GM18861 (cell line): Measurements from ENCODE around the gene CYP26C1.
"Not testable (repeated sequence)": the region's sequence is repeated elsewhere in the genome, so short reads cannot be mapped to it uniquely, and the experiment has no call there.

Source experiments
- ATAC-seq: cut with Tn5 transposase; IDR thresholded peaks from one replicate; pipeline ENCODE4 v1.9.1; 2021; ENCODE audit not compliant: unreplicated experiment

The CYP26C1 gene

DNA sequence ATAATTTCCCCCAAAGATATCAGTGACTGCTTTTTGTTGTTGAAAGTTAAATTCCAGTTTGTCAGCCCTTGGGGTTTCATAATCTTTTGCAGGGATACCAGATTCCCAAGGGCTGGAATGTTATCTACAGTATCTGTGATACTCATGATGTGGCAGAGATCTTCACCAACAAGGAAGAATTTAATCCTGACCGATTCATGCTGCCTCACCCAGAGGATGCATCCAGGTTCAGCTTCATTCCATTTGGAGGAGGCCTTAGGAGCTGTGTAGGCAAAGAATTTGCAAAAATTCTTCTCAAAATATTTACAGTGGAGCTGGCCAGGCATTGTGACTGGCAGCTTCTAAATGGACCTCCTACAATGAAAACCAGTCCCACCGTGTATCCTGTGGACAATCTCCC lies 16.3 kb downstream of the CYP26C1 start:
- no peak for ATAC-seq

DNA sequence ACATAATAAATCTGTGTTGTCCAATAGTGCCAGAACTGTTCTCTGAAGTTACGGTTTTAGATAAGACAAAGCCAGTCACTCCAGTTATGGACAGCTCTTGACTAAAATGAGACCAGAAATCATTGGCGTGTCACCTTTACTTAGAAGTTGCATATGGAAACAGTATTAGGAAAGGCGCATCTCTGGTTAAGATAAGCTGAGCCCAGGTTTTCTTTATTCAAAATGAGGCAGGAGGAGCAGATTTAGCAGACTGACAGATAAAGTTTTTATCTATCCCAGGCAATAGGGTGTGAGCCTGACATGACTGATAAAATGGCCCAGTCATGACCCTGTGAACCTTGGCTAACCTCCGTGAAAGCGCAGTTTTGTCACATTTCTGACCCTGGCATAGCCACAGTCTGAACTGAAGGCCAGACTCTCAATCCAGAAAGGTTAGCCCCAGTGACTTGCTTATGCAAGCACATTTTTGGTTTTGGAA lies 17.3 kb downstream of the CYP26C1 start:
- no peak for ATAC-seq

DNA sequence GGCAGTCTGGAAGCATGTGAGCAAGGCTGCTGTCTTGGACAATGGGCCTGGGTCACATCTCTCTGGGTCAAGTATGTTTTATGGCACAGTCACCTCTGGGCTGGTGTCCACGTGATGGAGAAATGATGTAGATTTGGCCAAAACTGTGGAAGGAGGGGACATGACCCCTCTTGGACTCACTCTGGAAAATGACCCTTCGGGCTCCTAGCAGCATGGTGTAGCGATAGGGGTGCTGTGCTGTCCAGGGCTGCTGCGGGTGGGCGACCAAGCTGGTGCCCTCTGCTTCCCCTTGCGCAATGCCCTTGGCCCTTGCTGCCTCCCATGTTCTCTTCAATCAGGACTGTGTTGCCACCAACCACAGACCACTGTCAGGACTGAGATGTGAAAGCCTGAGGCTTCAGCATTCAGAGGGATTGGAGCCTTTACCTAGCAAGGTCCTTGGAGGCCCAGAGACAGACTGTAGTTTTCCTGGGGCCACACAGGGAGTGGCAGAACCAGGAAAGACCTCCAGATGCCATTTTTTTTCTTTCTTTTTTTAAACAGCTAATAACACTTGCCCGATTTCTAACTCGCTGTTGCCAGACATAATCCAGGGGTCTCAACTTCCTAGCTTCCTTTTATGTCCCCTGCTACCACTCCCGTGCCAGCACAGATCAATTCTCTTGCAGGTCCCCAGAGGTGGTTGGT lies 19.2 kb downstream of the CYP26C1 start:
- ATAC-seq, result no peak

DNA sequence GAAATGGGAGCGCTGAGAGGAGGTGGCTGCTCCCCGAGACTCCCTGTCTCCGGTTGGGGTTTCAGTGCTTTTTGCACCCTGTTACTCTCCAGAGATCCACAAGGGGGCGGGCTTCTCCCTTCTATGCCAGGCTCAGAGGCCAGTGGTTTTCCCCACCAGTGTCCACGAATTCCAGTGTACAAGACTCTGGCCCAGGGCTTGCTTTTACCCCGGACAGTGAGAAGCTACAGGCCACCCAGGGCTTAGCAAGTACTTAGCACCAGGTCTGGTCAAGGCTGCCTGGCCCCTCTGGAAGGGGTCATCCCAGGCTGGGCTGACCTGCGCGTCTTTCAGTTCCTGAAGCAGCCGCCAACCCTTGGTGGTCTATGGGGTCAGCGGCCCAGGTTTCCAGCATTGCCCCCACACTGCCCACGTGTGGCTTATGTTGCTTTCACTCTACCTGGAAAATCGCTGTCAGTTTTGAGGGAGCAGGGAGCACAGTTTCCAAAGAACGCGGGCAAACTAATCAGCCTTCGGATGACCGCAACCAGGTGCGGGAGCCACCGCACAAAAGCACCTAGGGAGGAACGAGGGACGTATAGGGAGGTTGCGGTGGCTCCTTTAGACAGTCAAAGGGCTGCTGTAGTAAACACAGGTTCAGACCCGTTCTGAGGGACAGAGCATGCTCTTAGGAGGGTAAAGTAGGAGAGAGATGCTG lies 19.9 kb downstream of the CYP26C1 start:
- no peak for ATAC-seq

DNA sequence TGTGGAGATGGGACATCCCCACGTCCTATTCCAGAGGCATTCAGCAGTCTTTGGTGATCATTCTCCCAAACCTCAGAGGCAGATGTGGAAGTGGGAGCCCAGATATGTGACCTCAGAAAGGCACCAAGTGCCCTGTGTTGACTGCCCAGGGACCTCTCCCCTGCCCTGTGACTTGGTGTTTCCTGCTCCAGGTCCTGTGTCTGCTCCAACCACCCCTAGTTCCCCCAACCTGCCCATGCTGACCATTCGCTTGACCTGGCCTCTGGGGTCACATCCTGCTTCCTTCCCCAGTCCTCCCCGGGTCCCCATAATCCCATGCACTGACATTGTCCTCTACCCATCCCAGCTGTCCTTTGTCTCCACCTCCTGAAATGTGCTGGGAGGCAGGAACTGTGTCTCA lies 20.7 kb downstream of the CYP26C1 start:
- ATAC-seq, result no peak

DNA sequence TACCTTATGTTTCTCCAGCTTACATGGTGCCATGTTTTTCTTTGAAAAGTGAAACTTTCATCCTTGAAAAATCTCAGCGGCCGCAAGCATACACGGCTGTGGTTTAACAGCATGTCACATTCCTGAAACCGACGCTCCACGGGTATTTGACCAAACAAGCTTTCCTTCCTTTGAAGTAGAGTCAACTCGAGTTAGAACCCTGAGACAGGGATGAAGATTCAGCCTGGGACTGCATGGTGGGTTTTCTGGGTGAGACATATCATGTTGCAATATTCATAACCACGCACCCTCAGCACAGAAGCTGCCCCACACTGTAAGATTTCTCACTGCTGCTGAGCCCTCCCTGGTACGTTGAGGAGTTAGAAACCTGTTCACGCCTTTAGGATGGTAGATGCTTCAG lies 21.2 kb downstream of the CYP26C1 start:
- no peak for ATAC-seq

DNA sequence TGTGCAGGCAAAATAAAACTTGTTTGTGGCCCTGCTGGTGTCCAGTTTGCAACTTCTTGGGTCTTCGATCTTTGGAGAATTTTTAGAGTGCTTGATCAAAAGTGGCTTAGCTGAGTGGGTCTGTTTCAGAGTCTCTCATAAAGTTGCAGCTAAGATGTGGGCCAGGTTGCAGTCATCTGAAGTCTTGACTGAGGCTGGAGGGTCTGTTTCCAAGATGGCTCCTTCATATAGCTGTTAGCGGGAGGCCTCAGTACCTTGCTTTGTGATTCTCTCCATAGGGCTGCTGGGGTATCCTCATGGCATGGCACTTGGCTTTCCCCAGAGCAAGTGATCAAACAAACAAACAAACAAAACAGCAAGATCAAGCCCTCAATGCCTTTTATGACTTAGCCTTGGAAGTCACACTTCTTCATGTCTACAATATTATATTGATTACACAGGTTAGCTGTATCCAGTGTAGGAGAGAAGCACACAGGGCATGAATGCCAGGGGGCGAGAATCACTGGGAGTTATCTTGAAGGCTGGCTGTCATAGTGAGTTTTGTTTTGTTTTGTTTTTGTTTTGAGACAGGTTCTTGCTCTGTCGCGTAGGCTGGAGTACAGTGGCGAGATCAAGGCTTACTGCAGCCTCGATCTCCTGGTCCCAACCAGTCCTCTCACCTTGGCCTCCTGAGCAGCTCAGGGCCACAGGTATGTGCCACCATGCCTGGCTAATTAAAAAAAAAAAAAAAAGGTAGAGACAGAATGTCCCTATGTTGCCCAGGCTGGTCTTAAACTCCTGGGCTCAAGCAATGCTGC lies 23.3 kb downstream of the CYP26C1 start:
- no peak for ATAC-seq

DNA sequence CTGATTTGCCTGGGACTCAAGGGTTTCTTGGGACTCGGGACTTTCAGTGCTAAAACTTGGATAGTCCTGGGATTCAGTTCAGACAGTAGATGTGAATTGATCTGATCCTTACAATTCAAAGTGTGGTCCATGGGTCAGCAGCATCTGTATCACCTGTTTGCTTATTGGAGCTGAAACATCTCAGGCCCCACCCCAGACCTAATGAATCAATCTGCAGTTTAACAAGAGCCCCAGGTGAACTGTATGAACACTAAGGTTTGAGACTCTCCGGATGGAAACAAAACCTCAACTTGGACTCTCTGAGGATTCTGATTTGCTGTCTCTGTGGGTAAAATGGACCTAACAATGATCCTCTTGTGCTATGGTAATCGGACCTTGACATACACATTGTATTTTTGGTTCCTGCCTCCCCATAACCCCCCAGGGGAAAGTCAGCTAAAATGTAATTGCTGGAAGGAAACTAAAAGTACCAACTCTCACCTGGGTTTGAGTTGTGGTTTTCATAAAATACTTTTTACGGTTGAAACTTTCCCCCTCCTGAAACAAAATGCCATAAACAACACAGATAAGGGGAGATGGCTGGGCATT lies 24.8 kb downstream of the CYP26C1 start:
- no peak for ATAC-seq

DNA sequence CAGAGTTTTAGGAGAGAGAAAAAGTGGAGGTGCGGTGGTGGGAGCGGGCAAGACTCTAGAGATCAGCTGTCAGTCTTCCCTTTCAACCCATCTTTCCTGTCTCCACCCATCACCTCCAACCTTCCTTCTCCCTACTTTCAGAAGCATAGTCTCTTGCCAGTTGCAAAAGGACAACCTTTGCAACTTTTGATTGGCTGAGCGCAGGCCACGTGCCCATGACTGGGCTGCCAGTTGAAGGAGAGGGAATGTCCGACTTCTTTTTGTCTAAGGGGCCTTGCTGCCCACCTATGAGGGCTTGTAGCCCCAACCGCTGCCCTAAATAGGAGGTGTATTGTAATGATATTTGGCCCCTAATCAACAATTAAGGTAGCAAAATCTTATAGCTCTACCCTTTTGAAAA lies 25.7 kb downstream of the CYP26C1 start:
- ATAC-seq, result no peak

DNA sequence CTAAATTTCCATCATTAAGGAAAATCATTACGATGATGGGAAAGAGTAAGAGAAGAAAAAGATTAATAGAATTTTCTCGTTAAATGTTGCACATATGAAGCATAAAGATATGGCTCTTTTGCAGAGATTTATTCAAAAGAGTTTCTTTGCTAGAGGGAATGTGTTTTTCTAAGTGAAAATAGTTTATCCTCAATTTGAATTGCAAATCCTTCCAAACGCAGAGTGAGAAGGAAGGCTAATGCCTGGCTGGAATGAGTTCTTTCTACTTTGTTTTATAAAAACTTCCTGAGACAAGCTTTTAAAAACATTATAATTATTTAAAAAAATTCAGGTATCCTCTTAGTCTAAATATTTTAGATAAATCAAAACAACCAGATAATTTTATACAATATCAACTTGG lies 27.2 kb downstream of the CYP26C1 start:
- ATAC-seq, result no peak

DNA sequence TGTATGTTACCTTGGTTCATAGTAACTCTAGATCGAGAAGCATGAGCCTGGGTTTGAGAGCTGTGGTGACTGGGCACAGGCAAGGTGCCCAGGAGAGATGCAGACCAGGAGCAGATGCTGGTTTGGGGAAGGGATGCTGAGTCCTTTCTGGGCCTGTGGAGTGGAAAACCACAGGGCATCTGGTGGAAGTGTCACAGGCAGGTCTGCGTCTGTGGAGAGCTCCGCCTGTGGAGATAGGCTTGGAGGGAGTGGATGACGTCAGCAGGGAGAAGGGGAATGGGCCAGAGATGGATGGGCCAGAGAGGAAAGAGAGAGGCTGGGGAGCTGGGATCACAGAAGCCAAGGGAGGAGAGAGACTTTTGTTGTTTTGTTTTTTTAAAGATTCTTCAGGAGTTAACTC lies 27.9 kb downstream of the CYP26C1 start:
- ATAC-seq, result no peak

DNA sequence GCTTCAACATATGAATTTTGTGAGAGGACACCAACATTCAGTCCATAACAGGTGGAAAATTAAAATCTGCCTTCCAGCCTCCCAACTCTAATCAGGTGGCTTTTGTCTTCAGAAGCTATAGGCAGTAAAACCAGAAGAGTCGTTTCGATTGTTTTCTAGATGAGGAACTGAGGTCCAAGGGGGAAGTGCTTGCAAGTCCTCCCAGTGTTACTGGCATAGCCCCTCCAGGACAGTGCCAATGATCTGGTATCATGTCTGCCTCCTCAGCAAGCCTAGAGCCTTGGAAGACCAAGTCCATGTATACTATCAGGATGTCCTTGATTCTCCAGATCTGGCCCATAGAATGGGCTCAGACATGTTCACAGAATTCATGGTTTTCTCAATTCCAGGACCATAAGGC lies 30.0 kb downstream of the CYP26C1 start:
- no peak for ATAC-seq

DNA sequence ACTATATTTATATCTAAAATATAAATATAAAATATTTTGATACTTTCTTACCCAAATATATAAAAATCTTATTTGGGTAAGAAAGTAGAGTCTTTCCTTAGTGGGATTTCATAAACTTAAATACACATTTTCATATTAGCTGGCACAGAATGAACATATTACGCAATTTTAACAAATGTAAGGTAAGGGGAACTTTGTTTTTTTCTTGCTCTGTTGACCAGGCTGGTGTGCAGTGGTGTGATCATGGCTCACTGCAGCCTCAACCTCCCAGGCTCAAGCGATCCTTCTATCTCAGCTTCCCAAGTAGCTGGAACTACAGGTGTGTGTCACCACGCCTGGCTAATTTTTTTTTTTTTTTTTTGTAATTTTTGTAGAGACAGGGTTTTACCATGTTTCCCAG lies 31.4 kb downstream of the CYP26C1 start:
- ATAC-seq, result no peak

DNA sequence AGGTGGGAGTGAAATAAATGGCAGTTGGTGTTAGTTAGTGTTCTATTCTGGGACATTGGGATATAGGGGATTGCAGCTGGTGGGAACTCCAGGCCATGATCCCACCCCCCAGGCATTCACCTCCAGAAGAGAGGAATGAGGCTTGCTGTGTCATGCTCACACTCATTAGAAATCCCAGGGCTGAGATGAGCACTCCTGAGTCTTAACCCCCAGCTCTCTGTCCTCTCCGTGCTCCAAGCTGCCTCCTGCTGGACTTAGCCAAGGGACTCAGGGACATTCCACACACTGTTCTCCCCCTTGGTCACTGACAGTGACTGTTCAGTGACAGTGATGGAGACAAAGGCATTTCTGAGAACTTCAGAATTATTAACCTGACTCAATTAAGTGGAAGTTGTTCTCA lies 34.6 kb downstream of the CYP26C1 start:
- ATAC-seq, result no peak

DNA sequence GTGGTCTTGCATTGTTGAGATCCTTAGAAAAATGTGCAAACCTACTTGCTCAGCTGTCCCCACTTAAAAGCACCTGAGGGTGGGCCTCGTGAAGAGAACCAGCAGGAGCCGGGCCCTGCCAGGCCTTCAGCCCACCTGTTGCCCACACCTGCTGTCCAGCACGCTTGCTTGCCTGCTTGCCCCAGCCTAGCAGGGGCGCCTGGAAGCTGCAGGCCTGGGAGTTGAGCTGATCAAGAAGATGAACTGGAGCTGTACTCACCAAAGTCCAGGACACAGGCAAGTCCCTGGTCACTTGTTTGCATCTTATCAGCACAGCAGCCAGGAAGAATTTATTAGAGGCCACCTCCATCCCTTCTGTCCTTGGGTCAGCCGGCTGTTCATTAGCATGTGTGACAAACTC lies 36.3 kb downstream of the CYP26C1 start:
- no peak for ATAC-seq

DNA sequence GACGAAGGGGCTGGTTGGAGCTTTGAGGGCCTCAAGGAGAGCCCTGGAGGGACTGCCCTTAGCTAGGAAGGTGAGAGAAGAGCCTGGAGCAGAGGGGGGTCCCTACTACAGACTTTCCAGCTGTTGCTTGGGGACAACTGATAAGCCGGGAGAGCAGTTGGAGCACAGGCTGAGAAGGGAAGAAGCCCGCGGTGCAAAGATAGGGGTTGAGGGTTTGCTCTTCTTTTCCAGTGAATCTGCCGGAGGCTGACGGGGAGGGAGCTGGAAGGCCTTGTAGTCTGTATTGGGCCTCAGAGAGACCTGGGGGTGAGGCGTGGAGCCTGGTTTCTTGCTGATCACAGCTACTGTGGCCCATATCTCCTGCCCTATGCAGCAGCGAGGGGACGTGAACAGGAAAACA lies 36.8 kb downstream of the CYP26C1 start:
- ATAC-seq, result no peak

DNA sequence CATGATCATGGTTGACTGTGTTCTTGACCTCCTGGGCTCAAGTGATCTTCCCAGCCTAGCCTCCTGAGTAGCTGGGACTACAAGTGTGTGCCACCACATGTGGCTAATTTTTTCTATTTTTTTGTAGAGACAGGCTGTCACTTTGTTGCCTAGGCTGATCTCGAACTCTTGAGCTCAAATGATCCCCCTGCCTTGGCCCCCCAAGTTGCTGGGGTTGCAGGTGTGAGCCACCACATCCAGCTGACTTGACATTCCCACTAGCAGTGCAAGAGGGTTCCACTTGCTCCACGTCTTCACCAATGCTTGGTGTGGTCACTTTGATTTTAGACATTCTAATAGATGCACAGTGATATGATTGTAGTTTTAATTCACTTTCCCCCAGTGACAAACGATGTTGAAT lies 38.2 kb downstream of the CYP26C1 start:
- no peak for ATAC-seq

DNA sequence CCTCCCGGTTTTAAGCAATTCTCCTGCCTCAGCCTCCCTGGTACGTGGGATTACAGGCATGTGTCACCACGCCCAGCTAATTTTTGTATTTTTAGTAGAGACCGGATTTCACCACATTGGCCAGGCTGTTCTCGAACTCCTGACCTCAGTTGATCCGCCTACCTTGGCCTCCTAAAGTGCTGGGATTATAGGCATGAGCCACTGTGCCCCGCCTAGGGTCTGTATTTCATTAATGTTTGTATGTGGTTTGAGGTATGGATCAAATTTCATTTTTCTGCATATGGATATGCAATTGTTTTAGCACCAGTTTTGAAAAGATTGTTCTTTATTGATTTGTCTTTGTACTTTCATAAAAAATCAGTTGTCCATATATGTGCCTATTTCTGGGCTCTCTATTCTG lies 39.1 kb downstream of the CYP26C1 start:
- ATAC-seq, result no peak

DNA sequence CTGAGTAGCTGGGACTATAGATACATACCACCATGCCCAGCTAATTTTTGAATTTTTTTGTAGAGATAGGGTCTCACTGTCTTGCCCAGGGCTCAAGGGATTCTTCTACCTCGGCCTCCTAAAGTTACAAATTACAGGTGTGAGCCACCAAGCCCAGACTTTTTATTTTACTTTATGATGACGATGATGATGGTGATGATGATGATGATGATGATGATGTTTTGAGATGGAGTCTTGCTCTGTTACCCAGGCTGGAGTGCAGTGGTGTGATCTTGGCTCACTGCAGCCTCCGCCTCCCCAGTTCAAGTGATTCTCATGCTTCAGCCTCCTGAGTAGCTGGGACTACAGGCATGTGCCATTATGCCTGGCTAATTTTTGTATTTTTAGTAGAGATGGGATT lies 40.5 kb downstream of the CYP26C1 start:
- not testable (repeated sequence) for ATAC-seq

DNA sequence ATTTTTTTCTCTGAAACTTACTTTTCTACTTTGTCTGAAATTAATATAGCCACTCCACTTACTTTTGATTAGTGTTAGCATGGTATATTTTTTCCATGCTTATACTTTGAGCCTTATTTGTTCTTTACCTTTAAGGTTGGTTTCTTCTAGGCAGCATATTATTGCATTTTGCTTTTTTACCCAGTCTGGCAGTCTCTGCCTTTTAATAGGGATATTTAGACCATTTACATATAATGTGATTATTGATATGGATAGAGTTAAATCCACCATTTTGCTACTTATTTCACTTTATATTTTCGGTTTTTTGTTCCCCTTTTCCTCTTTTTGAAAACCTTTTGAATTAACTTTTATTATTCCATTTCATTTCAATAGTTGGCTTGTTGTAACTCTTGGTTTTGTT lies 43.4 kb downstream of the CYP26C1 start:
- ATAC-seq, result no peak

DNA sequence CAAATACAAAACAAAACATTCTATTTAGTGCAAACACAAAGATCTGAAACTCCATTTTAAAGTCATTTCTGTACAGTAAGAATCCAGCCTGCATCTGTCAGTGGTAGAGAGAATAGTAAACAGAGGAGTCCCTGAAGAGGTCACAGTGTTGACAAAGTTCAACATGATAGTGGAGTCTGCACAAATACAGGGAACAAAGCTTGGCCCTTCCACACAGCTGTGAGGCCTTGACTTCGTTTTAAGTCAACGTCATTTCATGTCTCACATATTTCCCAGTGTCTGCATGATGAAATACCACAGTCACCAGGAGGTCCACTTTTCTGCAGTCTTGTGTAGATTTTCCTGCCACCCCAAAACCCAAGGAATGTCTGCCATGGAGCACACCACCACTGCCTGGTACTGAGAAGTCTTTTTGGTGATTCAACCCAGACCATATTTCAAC lies 46.1 kb downstream of the CYP26C1 start:
- ATAC-seq, result no peak
